GM12878 (cell line): ENCODE measurements around the gene TBXT.

Experiments
- CHD2 ChIP-seq: IDR thresholded peaks from 2 replicates; pipeline ENCODE4 v1.6.1; 2011; ENCODE audit warnings: low read depth, low read length, improper control_type of control experiment, borderline replicate concordance
- EP300 ChIP-seq, 2 experiments: fragments of 150-350 bp in 1 of 2; IDR thresholded peaks; 2 replicates each; pipeline ENCODE4 v1.6.1; 2011 to 2012; ENCODE audit warnings: low read depth in 2 of 2, low read length in 2 of 2, borderline replicate concordance in 1 of 2, improper control_type of control experiment in 1 of 2, inconsistent platforms in 1 of 2; ENCODE audit not compliant: control insufficient read depth in 1 of 2
- GABPA ChIP-seq: IDR thresholded peaks from 2 replicates; pipeline ENCODE4 v1.6.1; 2014; ENCODE audit warnings: antibody characterized with exemption, low read depth, mild to moderate bottlenecking, inconsistent platforms
- HDAC6 ChIP-seq: fragments of 200-600 bp; sonication (generic); IDR thresholded peaks from one replicate; pipeline ENCODE4 v1.8.0; 2017; ENCODE audit warnings: antibody characterized with exemption; ENCODE audit not compliant: unreplicated experiment
- MTA2 ChIP-seq: fragments of 450-650 bp; IDR thresholded peaks from 2 replicates; pipeline ENCODE4 v1.6.1; 2016; ENCODE audit warnings: low read depth, mild to moderate bottlenecking, moderate library complexity
- MXI1 ChIP-seq: fragments of 150-350 bp; IDR thresholded peaks from 2 replicates; pipeline ENCODE4 v1.6.1; 2011; ENCODE audit warnings: low read depth, mild to moderate bottlenecking, inconsistent platforms, low read length, improper control_type of control experiment
- NR2F1 ChIP-seq: fragments of 450-650 bp; conservative IDR thresholded peaks from 2 replicates; pipeline ENCODE4 v1.6.1; 2017; ENCODE audit warnings: mild to moderate bottlenecking
- POLR2A ChIP-seq: IDR thresholded peaks from 2 replicates; pipeline ENCODE4 v1.6.1; 2011; ENCODE audit warnings: low read depth, mild to moderate bottlenecking, low read length
- RFX5 ChIP-seq: IDR thresholded peaks from 2 replicates; pipeline ENCODE4 v1.6.1; 2011; ENCODE audit warnings: low read depth, low read length, improper control_type of control experiment
- SIX5 ChIP-seq: IDR thresholded peaks from 2 replicates; pipeline ENCODE4 v1.6.1; 2011; ENCODE audit warnings: mild to moderate bottlenecking, low read depth, low read length, moderate library complexity; ENCODE audit not compliant: severe bottlenecking
- TF ChIP-seq, protein P1 (sequence below): IDR thresholded peaks from 2 replicates; pipeline ENCODE4 v1.6.1; 2012; ENCODE audit warnings: mild to moderate bottlenecking, low read depth, low read length
- TF ChIP-seq, protein P2 (sequence below): fragments of 450-650 bp; IDR thresholded peaks from 2 replicates; pipeline ENCODE4 v1.6.1; 2016; ENCODE audit warnings: mild to moderate bottlenecking, moderate library complexity, borderline replicate concordance
- TF ChIP-seq, protein P3 (sequence below), 3 experiments: IDR thresholded peaks in 2 of 3; conservative IDR thresholded peaks in 1 of 3; 2 replicates each; pipeline ENCODE4 v1.5.1; 2011; ENCODE audit warnings: low read depth in 3 of 3, low read length in 3 of 3, mild to moderate bottlenecking in 3 of 3, control low read depth in 2 of 3, moderate library complexity in 2 of 3, inconsistent platforms in 1 of 3, mixed read lengths in 1 of 3; ENCODE audit not compliant: control insufficient read depth in 2 of 3, insufficient read depth in 1 of 3; ENCODE audit errors: extremely low read depth in 1 of 3

DNA sequence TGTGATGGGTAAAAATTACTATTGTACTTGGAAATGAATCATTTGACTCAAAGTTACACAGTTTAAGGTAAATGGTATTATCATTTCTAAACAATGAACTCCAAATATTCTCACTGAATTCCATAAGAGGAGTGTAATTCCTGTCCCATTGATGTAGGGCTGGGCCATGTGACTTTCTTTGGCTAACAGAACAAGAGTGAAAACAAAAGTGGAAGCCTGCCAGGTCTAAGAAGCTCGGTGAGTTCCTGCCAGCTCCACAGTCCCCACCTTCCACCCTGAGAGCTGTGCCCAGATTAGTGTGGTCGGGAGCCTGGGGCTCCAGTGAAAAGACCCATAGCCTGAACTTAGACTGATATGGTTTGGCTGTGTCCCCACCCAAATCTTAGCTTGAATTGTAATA is 24.6 kb downstream of the TBXT start:
- TF ChIP-seq MXI1 (no peak), NR2F1 (no peak), RFX5 (no peak), SIX5 (no peak), EP300 (IDR thresholded peaks at IDR 0.05; ENCODE audit: borderline replicate concordance in 1 of 2, control insufficient read depth in 1 of 2, low read depth in 2 of 2, low read length in 2 of 2) (no peak), POLR2A (no peak), GABPA (no peak), MTA2 (no peak), HDAC6 (no peak), CHD2 (no peak)
- TF ChIP-seq, protein P1, sequence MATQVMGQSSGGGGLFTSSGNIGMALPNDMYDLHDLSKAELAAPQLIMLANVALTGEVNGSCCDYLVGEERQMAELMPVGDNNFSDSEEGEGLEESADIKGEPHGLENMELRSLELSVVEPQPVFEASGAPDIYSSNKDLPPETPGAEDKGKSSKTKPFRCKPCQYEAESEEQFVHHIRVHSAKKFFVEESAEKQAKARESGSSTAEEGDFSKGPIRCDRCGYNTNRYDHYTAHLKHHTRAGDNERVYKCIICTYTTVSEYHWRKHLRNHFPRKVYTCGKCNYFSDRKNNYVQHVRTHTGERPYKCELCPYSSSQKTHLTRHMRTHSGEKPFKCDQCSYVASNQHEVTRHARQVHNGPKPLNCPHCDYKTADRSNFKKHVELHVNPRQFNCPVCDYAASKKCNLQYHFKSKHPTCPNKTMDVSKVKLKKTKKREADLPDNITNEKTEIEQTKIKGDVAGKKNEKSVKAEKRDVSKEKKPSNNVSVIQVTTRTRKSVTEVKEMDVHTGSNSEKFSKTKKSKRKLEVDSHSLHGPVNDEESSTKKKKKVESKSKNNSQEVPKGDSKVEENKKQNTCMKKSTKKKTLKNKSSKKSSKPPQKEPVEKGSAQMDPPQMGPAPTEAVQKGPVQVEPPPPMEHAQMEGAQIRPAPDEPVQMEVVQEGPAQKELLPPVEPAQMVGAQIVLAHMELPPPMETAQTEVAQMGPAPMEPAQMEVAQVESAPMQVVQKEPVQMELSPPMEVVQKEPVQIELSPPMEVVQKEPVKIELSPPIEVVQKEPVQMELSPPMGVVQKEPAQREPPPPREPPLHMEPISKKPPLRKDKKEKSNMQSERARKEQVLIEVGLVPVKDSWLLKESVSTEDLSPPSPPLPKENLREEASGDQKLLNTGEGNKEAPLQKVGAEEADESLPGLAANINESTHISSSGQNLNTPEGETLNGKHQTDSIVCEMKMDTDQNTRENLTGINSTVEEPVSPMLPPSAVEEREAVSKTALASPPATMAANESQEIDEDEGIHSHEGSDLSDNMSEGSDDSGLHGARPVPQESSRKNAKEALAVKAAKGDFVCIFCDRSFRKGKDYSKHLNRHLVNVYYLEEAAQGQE = no peak
- TF ChIP-seq, protein P2, sequence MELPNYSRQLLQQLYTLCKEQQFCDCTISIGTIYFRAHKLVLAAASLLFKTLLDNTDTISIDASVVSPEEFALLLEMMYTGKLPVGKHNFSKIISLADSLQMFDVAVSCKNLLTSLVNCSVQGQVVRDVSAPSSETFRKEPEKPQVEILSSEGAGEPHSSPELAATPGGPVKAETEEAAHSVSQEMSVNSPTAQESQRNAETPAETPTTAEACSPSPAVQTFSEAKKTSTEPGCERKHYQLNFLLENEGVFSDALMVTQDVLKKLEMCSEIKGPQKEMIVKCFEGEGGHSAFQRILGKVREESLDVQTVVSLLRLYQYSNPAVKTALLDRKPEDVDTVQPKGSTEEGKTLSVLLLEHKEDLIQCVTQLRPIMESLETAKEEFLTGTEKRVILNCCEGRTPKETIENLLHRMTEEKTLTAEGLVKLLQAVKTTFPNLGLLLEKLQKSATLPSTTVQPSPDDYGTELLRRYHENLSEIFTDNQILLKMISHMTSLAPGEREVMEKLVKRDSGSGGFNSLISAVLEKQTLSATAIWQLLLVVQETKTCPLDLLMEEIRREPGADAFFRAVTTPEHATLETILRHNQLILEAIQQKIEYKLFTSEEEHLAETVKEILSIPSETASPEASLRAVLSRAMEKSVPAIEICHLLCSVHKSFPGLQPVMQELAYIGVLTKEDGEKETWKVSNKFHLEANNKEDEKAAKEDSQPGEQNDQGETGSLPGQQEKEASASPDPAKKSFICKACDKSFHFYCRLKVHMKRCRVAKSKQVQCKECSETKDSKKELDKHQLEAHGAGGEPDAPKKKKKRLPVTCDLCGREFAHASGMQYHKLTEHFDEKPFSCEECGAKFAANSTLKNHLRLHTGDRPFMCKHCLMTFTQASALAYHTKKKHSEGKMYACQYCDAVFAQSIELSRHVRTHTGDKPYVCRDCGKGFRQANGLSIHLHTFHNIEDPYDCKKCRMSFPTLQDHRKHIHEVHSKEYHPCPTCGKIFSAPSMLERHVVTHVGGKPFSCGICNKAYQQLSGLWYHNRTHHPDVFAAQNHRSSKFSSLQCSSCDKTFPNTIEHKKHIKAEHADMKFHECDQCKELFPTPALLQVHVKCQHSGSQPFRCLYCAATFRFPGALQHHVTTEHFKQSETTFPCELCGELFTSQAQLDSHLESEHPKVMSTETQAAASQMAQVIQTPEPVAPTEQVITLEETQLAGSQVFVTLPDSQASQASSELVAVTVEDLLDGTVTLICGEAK = no peak
- TF ChIP-seq, protein P3, sequence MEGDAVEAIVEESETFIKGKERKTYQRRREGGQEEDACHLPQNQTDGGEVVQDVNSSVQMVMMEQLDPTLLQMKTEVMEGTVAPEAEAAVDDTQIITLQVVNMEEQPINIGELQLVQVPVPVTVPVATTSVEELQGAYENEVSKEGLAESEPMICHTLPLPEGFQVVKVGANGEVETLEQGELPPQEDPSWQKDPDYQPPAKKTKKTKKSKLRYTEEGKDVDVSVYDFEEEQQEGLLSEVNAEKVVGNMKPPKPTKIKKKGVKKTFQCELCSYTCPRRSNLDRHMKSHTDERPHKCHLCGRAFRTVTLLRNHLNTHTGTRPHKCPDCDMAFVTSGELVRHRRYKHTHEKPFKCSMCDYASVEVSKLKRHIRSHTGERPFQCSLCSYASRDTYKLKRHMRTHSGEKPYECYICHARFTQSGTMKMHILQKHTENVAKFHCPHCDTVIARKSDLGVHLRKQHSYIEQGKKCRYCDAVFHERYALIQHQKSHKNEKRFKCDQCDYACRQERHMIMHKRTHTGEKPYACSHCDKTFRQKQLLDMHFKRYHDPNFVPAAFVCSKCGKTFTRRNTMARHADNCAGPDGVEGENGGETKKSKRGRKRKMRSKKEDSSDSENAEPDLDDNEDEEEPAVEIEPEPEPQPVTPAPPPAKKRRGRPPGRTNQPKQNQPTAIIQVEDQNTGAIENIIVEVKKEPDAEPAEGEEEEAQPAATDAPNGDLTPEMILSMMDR (IDR thresholded peaks at IDR 0.05 in 2 of 3, conservative IDR thresholded peaks at IDR 0.05 in 1 of 3; ENCODE audit: control insufficient read depth in 2 of 3, extremely low read depth in 1 of 3, insufficient read depth in 1 of 3, low read depth in 3 of 3, low read length in 3 of 3) = no peak
